HepG2 (cell line): Measurements from ENCODE around the gene PSKH1. TPM values are rescaled to one million over a fixed set of nuclear protein-coding genes. Genes with fewer than 3 reads are reported as not detected.

Experiments used
- ATAC-seq: fragments of 200-7000 bp; cut with Tn5 transposase; 3 replicates; pipeline ENCODE4 v1.9.1; 2020; ENCODE audit warnings: mild to moderate bottlenecking, moderate library complexity
- BruUV-seq: library from RNA; stranded (reverse); fragments of 400-500 nt; replicated peaks from 2 replicates; lab custom pipeline; 2021; lab: Mats Ljungman, UMichigan
- CTCF ChIA-PET: fragments of 300-600 bp; formaldehyde crosslinking; extraction: SDS; loops from one replicate; lab custom pipeline; 2021; ENCODE audit warnings: low total read pairs, inconsistent platforms, low intra/inter-chr PET ratio; lab: Yijun Ruan, JAX
- POLR2A ChIA-PET: fragments of 350-600 bp; sonication (Branson Sonifier 250); formaldehyde crosslinking; loops from one replicate; lab custom pipeline; 2020; ENCODE audit warnings: antibody characterized with exemption, inconsistent platforms; lab: Yijun Ruan, JAX
- DNase-seq: peaks from one replicate; pipeline ENCODE4 v3.0.0-alpha.2; 2015; ENCODE audit warnings: low spot score
- FAIRE-seq: peaks from 3 replicates; lab custom pipeline; 2011; peaks lifted over from hg19 to GRCh38; lab: Jason Lieb, UNC
- H2AFZ ChIP-seq: one replicate; pipeline ENCODE4 v1.6.1; 2011; ENCODE audit warnings: low read length, inconsistent platforms
- H3K27ac ChIP-seq: fragments of 300-600 bp; 3 replicates; pipeline ENCODE4 v1.8.0; 2011; ENCODE audit warnings: mixed run types, mild to moderate bottlenecking, mixed read lengths, low read length, inconsistent platforms; ENCODE audit not compliant: insufficient read depth; ENCODE audit errors: extremely low read length
- H3K27me3 ChIP-seq, 2 experiments: fragments of 200-600 bp in 1 of 2; 2 replicates in 1 of 2; 3 replicates in 1 of 2; pipeline versions ENCODE4 v1.6.0 to v1.8.0; 2011; ENCODE audit warnings: low read length in 2 of 2, mild to moderate bottlenecking in 2 of 2, moderate library complexity in 2 of 2, inconsistent platforms in 1 of 2; ENCODE audit not compliant: insufficient read depth in 2 of 2, control insufficient read depth in 1 of 2
- H3K36me3 ChIP-seq, 2 experiments: fragments of 200-600 bp in 1 of 2; replicated peaks in 1 of 2; 2 replicates in 1 of 2; 3 replicates in 1 of 2; pipeline versions ENCODE4 v1.5.1 to v1.8.0; 2011; ENCODE audit warnings: low read length in 2 of 2, inconsistent platforms in 1 of 2; ENCODE audit not compliant: insufficient read depth in 2 of 2, control insufficient read depth in 1 of 2
- H3K4me1 ChIP-seq: 2 replicates; pipeline ENCODE4 v1.5.1; 2012; ENCODE audit warnings: low read length, inconsistent platforms; ENCODE audit not compliant: insufficient read depth
- H3K4me2 ChIP-seq: 2 replicates; pipeline ENCODE4 v1.6.0; 2011; ENCODE audit warnings: low read depth, low read length, inconsistent platforms
- H3K4me3 ChIP-seq, 3 experiments: fragments of 200-600 bp in 1 of 3; sonication (generic), shearing (Covaris generic) in 1 of 3; replicated peaks in 1 of 3; 2 replicates each; pipeline ENCODE4 v1.5.1; 2011 to 2016; ENCODE audit warnings: low read length in 3 of 3, inconsistent platforms in 2 of 3, low read depth in 2 of 3, mild to moderate bottlenecking in 2 of 3, control low read depth in 1 of 3, mixed read lengths in 1 of 3; ENCODE audit not compliant: insufficient read depth in 1 of 3
- H3K79me2 ChIP-seq: one replicate; pipeline ENCODE4 v1.6.1; 2011; ENCODE audit warnings: low read length, inconsistent platforms; ENCODE audit not compliant: insufficient read depth
- H3K9ac ChIP-seq: 2 replicates; pipeline ENCODE4 v1.6.0; 2011; ENCODE audit warnings: mild to moderate bottlenecking, low read depth, low read length, inconsistent platforms; ENCODE audit not compliant: insufficient read depth
- H3K9me3 ChIP-seq: 2 replicates; pipeline ENCODE4 v1.5.1; 2012; ENCODE audit warnings: mild to moderate bottlenecking, low read length
- H4K20me1 ChIP-seq: 2 replicates; pipeline ENCODE4 v1.6.0; 2011; ENCODE audit warnings: inconsistent platforms, mild to moderate bottlenecking, low read length, moderate library complexity; ENCODE audit not compliant: insufficient read depth
- AKNA ChIP-seq: sonication (generic); formaldehyde crosslinking; IDR thresholded peaks from 2 replicates; pipeline ENCODE4 v1.4.0; 2020; ENCODE audit warnings: missing genetic modification reagents, borderline replicate concordance
- CREB1 ChIP-seq, 2 experiments: fragments of 450-650 bp in 1 of 2; IDR thresholded peaks; 2 replicates each; pipeline ENCODE4 v1.6.1; 2016 to 2017; ENCODE audit warnings: control low read depth in 1 of 2, mild to moderate bottlenecking in 1 of 2, missing compliant biosample characterization in 1 of 2, missing genetic modification characterization in 1 of 2
- CTCF ChIP-seq: sonication (generic); formaldehyde crosslinking; IDR thresholded peaks from 2 replicates; pipeline ENCODE4 v1.5.0; 2020; ENCODE audit warnings: mild to moderate bottlenecking, missing genetic modification reagents, moderate library complexity
- HMG20B ChIP-seq: conservative IDR thresholded peaks from 2 replicates; pipeline ENCODE4 v1.6.1; 2016; ENCODE audit warnings: missing genetic modification reagents, missing compliant biosample characterization
- MED1 ChIP-seq: sonication (generic); formaldehyde crosslinking; IDR thresholded peaks from 2 replicates; pipeline ENCODE4 v1.4.0; 2020; ENCODE audit warnings: missing genetic modification reagents
- POLR2G ChIP-seq: fragments of 200-400 bp; formaldehyde crosslinking; IDR thresholded peaks from 2 replicates; pipeline ENCODE4 v1.6.1; 2018; ENCODE audit warnings: mild to moderate bottlenecking, low read depth, low read length, moderate library complexity
- REPIN1 ChIP-seq: sonication (generic); formaldehyde crosslinking; IDR thresholded peaks from 2 replicates; pipeline ENCODE4 v1.8.0; 2022; ENCODE audit warnings: missing genetic modification reagents, low read depth, mild to moderate bottlenecking, borderline replicate concordance
- TEAD3 ChIP-seq: optimal IDR thresholded peaks from 2 replicates; pipeline ENCODE3; 2016; ENCODE audit warnings: borderline replicate concordance
- ZFP91 ChIP-seq: sonication (generic); formaldehyde crosslinking; IDR thresholded peaks from 2 replicates; pipeline ENCODE4 v1.9.0; 2022; ENCODE audit warnings: missing genetic modification reagents, mild to moderate bottlenecking, borderline replicate concordance
- ZNF574 ChIP-seq: sonication (generic); formaldehyde crosslinking; IDR thresholded peaks from 2 replicates; pipeline ENCODE4 v1.4.0; 2020; ENCODE audit warnings: missing genetic modification reagents
- WGBS: methylation state at CpG from one replicate; pipeline ENCODE4 v1.1.6; 2017; ENCODE audit warnings: low lambda C conversion rate; 5-methylcytosine and 5-hydroxymethylcytosine counted together
- in situ Hi-C: cut with HindIII; loops from 2 replicates; pipeline ENCODE4 v1.10.0; 2017; ENCODE audit warnings: low pct_unique_long_range_greater_than_20kb; ENCODE audit not compliant: extremely low pct_ligation_motif_present
- intact Hi-C: fragments of 100-400 bp; cut with micrococcal nuclease; formaldehyde crosslinking; loops from one replicate; pipeline ENCODE4 v1.10.0; 2022; ENCODE audit not compliant: unreplicated experiment
- polyA plus RNA-seq, 8 experiments: library from polyadenylated mRNA; depleted of rRNA in 3 of 8; stranded (reverse) in 7 of 8; unstranded in 1 of 8; fragments of >200 nt; fragmentation: Illumina TruSeq in 4 of 8; extraction: Trizol in 4 of 8; gene quantifications; 2 replicates each; pipeline versions ENCODE4 v1.2.1 to v1.2.3, GENCODE V29; 2011 to 2016; ENCODE audit warnings: low read depth in 4 of 8, missing spikeins in 1 of 8, mixed read lengths in 1 of 8; ENCODE audit not compliant: insufficient read depth in 1 of 8
- total RNA-seq, 5 experiments: library from RNA; depleted of rRNA; stranded (reverse); fragments of >200 nt; fragmentation: Illumina TruSeq; extraction: Trizol; gene quantifications; 2 replicates each; pipeline ENCODE4 v1.2.3, GENCODE V29; 2016; ENCODE audit warnings: low read depth in 1 of 5

PSKH1 gene
- total and polyA plus RNA-seq, 2 of the 13 experiments (the other 11 are each of a cell fraction or from before 2014, with no cell fraction given): 8.4 to 19.1 TPM

GRCh38 chr16:67931712-67932461 is 38.8 kb downstream of the PSKH1 start, which contains the start of gene CTRL:
Gene CTRL, minus strand, starts transcription at chr16:67931862. Its CDS starts 10 bp downstream, at chr16:67931852.
- Histone ChIP-seq H3K9me3 (no peaks in the 10 kb centered on the region), H4K20me1 (no peaks in the 10 kb centered on the region; the same call in 1 of the 2 replicates), H2AFZ (no peak within 1 kb of the TSS), H3K9ac (no peak within 1 kb of the TSS), H3K79me2 (peaks cover 17% of the 10 kb centered on the region), H3K4me1 (peaks cover 20% of the 10 kb centered on the region), H3K27ac (no peak within 1 kb of the TSS), H3K27me3 (no peaks in the 10 kb centered on the region; a peak in 1 of 5 replicates), H3K4me2 (no peak within 1 kb of the TSS), H3K36me3 (peaks cover 16 to 24% of the 10 kb centered on the region in 2 experiments), H3K4me3 (no peak within 1 kb of the TSS)
- ChIA-PET POLR2A (interaction anchor here (0.9 to 2.4 kb wide), 4 partner anchors 11 to 38 kb away, joined by 3 to 8 read pairs (median 4); partner anchors contain the start of gene LCAT), CTCF (interaction anchor here (0.9 kb wide), 1 partner anchor 115 kb away, joined by 3 read pairs; no protein-coding TSS in a partner anchor)
- ATAC-seq (no peak), FAIRE-seq (peak; percentile 30), DNase-seq (peak; percentile 45)
- in situ Hi-C loops: loop anchor here (10.0 kb wide), 1 partner anchor 267 kb away; the partner anchor contains the start of genes ACD, C16orf86, ENKD1 and PARD6A
- BruUV-seq: no TSS peak
- 93% methylated on average over 13 of the region's 15 CpGs for WGBS
- intact Hi-C loops: no loop called here
- TF ChIP-seq CREB1 (IDR thresholded peaks at IDR 0.05) (no peak), CREB1 (CRISPR knock-in tag; IDR thresholded peaks at IDR 0.05) (no peak), HMG20B (no peak), ZFP91 (0 out of 2 replicates have a peak, but pooled peaks have one; percentile 41), ZNF574 (no peak), TEAD3 (CRISPR knock-in tag) (peak; percentile 99), AKNA (CRISPR knock-in tag) (no peak), MED1 (no peak), CTCF (CRISPR knock-in tag) (peak; percentile 25; the same call in 1 of the 2 replicates), REPIN1 (CRISPR knock-in tag) (0 out of 2 replicates have a peak, but pooled peaks have one; percentile 18), POLR2G (0 out of 2 replicates have a peak, but pooled peaks have one; percentile 31)
